ENCODE results near the gene DENND5A.

DNA sequence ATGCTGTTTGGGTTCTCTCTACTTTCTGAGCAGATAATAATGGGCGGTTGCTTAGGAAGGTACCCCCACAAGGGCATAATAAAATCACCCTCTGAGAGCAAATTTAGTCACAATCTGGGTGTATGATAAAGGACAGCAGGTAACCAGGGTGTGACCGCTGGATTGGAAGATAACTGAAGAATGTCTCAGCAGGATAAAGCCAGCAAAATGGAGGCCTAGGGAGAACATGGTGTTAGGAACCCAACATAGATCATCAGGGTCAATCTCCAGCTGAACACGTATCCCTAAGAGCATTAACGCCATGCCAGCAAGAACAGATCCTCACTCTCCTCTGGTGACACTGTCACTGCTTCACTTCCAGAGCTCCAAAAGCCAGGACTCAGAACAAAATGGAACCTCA lies 109.2 kb downstream of the DENND5A start:
- TF ChIP-seq CTCF (IDR thresholded peaks at IDR 0.05) (no peak), POLR2A (IDR thresholded peaks at IDR 0.05) (no peak)

Data from right lobe of liver (tissue), 4 donors.